Mesenchymal stem cell (in vitro differentiated cells and primary cell): ENCODE measurements around the gene FIBCD1.

Source experiments
- DNase-seq: peaks from one replicate; pipeline ENCODE4 v3.0.0-alpha.2; 2013
- H2AFZ ChIP-seq: one replicate; pipeline ENCODE4 v1.6.1; 2013; ENCODE audit warnings: low read depth, mild to moderate bottlenecking, control low read depth, inconsistent platforms, low read length, moderate library complexity
- H2AK5ac ChIP-seq: 2 replicates; pipeline ENCODE4 v1.6.1; 2013; ENCODE audit warnings: low read length, moderate library complexity, mild to moderate bottlenecking, inconsistent platforms; ENCODE audit not compliant: severe bottlenecking
- H2BK120ac ChIP-seq: one replicate; pipeline ENCODE4 v1.6.1; 2013; ENCODE audit warnings: low read depth, mild to moderate bottlenecking, inconsistent platforms, low read length, moderate library complexity
- H2BK12ac ChIP-seq, 2 experiments: one replicate each; pipeline ENCODE4 v1.6.1; 2013; ENCODE audit warnings: inconsistent platforms in 2 of 2, low read length in 2 of 2, mild to moderate bottlenecking in 2 of 2, moderate library complexity in 2 of 2, control low read depth in 1 of 2
- H2BK15ac ChIP-seq: one replicate; pipeline ENCODE4 v1.6.1; 2013; ENCODE audit warnings: mild to moderate bottlenecking, low read depth, inconsistent platforms; ENCODE audit not compliant: poor library complexity, severe bottlenecking
- H2BK5ac ChIP-seq: 2 replicates; pipeline ENCODE4 v1.6.1; 2013; ENCODE audit warnings: low read depth, mild to moderate bottlenecking, low read length, control low read depth, inconsistent platforms; ENCODE audit not compliant: poor library complexity, severe bottlenecking
- H3K14ac ChIP-seq, 2 experiments: one replicate each; pipeline ENCODE4 v1.6.1; 2013; ENCODE audit warnings: inconsistent platforms in 2 of 2, low read length in 2 of 2, control low read depth in 1 of 2, mild to moderate bottlenecking in 1 of 2, moderate library complexity in 1 of 2
- H3K18ac ChIP-seq, 2 experiments: one replicate each; pipeline ENCODE4 v1.6.1; 2013; ENCODE audit warnings: inconsistent platforms in 2 of 2, low read length in 2 of 2, control low read depth in 1 of 2, low read depth in 1 of 2, mild to moderate bottlenecking in 1 of 2
- H3K23ac ChIP-seq, 2 experiments: one replicate each; pipeline ENCODE4 v1.6.1; 2013; ENCODE audit warnings: inconsistent platforms in 2 of 2, low read length in 2 of 2, mild to moderate bottlenecking in 2 of 2, moderate library complexity in 2 of 2, control low read depth in 1 of 2
- H3K27ac ChIP-seq: 2 replicates; pipeline ENCODE4 v1.5.1; 2013; ENCODE audit warnings: mild to moderate bottlenecking, moderate library complexity, low read length, control low read depth, inconsistent platforms; ENCODE audit not compliant: poor library complexity, severe bottlenecking
- H3K27me3 ChIP-seq, 2 experiments: 2 replicates each; pipeline versions ENCODE4 v1.6.1 to v1.7.0; 2013; ENCODE audit warnings: low read length in 2 of 2, mild to moderate bottlenecking in 2 of 2, moderate library complexity in 2 of 2, control low read depth in 1 of 2, inconsistent platforms in 1 of 2; ENCODE audit not compliant: control insufficient read depth in 1 of 2, insufficient read depth in 1 of 2
- H3K36me3 ChIP-seq, 2 experiments: 2 replicates each; pipeline versions ENCODE4 v1.6.1 to v1.7.0; 2013; ENCODE audit warnings: low read length in 2 of 2, control low read depth in 1 of 2, inconsistent platforms in 1 of 2, low read depth in 1 of 2, mild to moderate bottlenecking in 1 of 2; ENCODE audit not compliant: insufficient read depth in 2 of 2, control insufficient read depth in 1 of 2
- H3K4ac ChIP-seq, 2 experiments: one replicate each; pipeline ENCODE4 v1.6.1; 2013; ENCODE audit warnings: inconsistent platforms in 2 of 2, low read length in 2 of 2, mild to moderate bottlenecking in 2 of 2, moderate library complexity in 2 of 2, control low read depth in 1 of 2, low read depth in 1 of 2
- H3K4me1 ChIP-seq: 2 replicates; pipeline ENCODE4 v1.6.1; 2013; ENCODE audit warnings: low read depth, low read length, control low read depth; ENCODE audit not compliant: control insufficient read depth, insufficient read depth
- H3K4me2 ChIP-seq: 2 replicates; pipeline ENCODE4 v1.6.1; 2013; ENCODE audit warnings: low read length, mild to moderate bottlenecking, inconsistent platforms; ENCODE audit not compliant: poor library complexity, severe bottlenecking
- H3K4me3 ChIP-seq, 2 experiments: 2 replicates each; pipeline versions ENCODE4 v1.5.1 to v1.7.0; 2013; ENCODE audit warnings: low read length in 2 of 2, mild to moderate bottlenecking in 2 of 2, control low read depth in 1 of 2, low read depth in 1 of 2; ENCODE audit not compliant: insufficient read depth in 1 of 2
- H3K79me1 ChIP-seq: replicated peaks from 2 replicates; pipeline ENCODE4 v1.6.1; 2013; ENCODE audit warnings: mild to moderate bottlenecking, control low read depth, low read length, inconsistent platforms; ENCODE audit not compliant: poor library complexity, severe bottlenecking
- H3K9ac ChIP-seq: 2 replicates; pipeline ENCODE4 v1.7.0; 2013; ENCODE audit warnings: mild to moderate bottlenecking, low read length, moderate library complexity
- H3K9me3 ChIP-seq: 2 replicates; pipeline ENCODE4 v1.7.0; 2013; ENCODE audit warnings: mild to moderate bottlenecking, low read length; ENCODE audit not compliant: control insufficient read depth
- H4K8ac ChIP-seq: one replicate; pipeline ENCODE4 v1.6.1; 2013; ENCODE audit warnings: inconsistent platforms, mild to moderate bottlenecking, low read length, moderate library complexity
- H4K91ac ChIP-seq: one replicate; pipeline ENCODE4 v1.6.1; 2013; ENCODE audit warnings: mild to moderate bottlenecking, low read length, inconsistent platforms
- WGBS: methylation state at CpG from one replicate; pipeline ENCODE4 v1.1.7; 2013; ENCODE audit warnings: mixed read lengths; 5-methylcytosine and 5-hydroxymethylcytosine counted together

The FIBCD1 gene

DNA sequence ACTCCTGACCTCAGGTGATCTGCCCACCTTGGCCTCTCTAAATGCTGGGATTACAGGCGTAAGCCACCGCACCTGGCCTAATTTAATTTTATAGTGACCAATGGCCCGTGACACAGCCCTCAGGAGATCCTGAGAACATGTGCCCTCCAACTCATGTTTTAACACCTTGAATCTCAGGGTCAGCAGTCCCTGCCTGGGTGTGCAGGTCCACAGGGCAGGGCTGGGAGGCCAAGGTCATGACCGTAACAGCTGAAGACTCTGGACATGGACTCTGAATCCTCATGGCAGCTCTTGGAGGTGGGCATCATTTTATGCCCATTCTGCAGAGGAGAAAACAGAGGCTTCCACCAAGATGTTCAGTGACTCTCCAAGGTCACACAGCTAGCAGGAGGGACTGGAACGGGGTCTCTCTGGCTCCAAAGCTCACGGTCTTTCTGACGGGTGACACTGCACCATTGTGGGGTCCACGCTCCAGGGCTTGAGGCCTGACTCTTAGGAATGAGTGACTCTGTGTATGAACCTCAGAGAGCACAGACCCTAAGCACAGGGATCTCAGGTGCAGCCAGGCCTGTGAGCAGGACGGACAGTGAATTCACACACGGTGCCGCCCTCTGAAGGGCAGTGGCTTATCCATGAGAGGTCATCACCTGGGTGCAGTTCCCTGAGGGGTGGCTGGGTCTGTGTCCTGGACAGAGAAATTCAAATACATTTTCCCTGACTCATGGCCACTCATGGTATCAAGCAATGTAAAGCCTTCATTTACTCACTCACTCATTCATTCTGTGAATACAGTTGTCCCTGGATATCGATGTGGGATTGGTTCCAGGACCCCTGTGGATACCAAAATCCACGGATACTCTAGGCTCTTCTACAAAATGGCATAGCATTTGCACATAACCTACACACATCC lies 37.1 kb upstream of the FIBCD1 start:
- Histone ChIP-seq H3K27me3 (peaks cover 48 to 87% of the 10 kb centered on the region in 2 experiments), H2AK5ac (no peak overlapping the region), H3K4me1 (no peaks in the 10 kb centered on the region), H2AFZ (no peak overlapping the region), H3K36me3 (no peaks in the 10 kb centered on the region), H3K27ac (no peak overlapping the region), H4K8ac (no peak overlapping the region), H3K4ac (no peak overlapping the region), H3K79me1 (no peaks in the 10 kb centered on the region), H3K9me3 (no peaks in the 10 kb centered on the region), H3K4me3 (no peak overlapping the region), H2BK15ac (no peak overlapping the region), H3K14ac (no peak overlapping the region), H3K4me2 (no peak overlapping the region), H4K91ac (no peak overlapping the region), H2BK5ac (no peak overlapping the region), H2BK120ac (no peak overlapping the region), H3K23ac (no peak overlapping the region), H3K18ac (no peak overlapping the region), H2BK12ac (no peak overlapping the region), H3K9ac (no peak overlapping the region)
- DNase-seq: no peak
- WGBS: 94% methylated on average over 13 of the region's 13 CpGs

DNA sequence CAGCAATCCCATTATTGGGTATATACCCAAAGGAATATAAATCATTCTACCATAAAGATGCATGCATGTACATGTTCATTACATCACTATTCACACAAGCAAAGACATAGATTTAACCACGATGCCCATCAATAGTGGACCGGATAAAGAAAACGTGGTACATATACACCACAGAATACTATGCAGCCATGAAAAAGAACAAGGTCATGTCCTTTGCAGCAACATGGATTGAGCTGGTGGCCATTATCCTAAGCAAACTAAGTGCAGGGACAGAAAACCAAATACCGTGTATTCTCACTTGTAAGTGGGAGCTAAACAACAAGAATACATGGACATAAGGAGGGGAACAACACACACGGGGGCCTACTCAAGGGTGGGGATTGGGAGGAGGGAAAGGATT lies 36.1 kb upstream of the FIBCD1 start:
- Histone ChIP-seq H3K27me3 (peaks cover 38 to 79% of the 10 kb centered on the region in 2 experiments), H2BK15ac (no peak overlapping the region), H2BK12ac (no peak overlapping the region), H3K4ac (no peak overlapping the region), H2BK120ac (no peak overlapping the region), H3K23ac (no peak overlapping the region), H3K36me3 (no peaks in the 10 kb centered on the region), H3K27ac (no peak overlapping the region), H3K79me1 (no peaks in the 10 kb centered on the region), H3K4me3 (no peak overlapping the region), H3K9ac (no peak overlapping the region), H3K14ac (no peak overlapping the region), H3K9me3 (no peaks in the 10 kb centered on the region), H3K4me2 (no peak overlapping the region), H2BK5ac (no peak overlapping the region), H4K91ac (no peak overlapping the region), H3K18ac (no peak overlapping the region), H2AK5ac (no peak overlapping the region), H4K8ac (no peak overlapping the region), H3K4me1 (no peaks in the 10 kb centered on the region), H2AFZ (no peak overlapping the region)
- no peak for DNase-seq
- WGBS: 97% methylated on average over 5 of the region's 5 CpGs

DNA sequence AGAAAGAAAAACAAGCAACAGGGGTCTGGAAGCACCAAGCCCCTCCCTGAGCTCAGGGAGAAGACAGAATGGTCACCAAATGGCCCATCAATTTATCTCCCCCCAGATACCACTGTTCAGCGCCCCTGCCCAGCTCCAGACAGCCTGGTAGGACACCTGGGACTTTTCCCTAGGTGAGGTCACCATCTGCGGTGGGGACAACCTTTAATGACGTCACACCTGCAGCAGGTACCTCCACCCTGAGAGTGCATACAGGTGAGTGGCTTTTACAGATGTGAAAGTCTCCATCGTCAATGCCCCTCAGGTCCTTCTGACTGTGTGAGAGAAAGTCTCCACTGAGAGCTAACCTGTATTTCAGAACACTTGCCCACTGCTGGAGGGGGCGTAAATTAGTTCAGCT lies 35.6 kb upstream of the FIBCD1 start:
- no peak overlapping the region for H4K8ac ChIP-seq
- H3K79me1 ChIP-seq: no peaks in the 10 kb centered on the region
- H3K36me3 ChIP-seq: no peaks in the 10 kb centered on the region
- 81% methylated on average over 5 of the region's 5 CpGs for WGBS
- no peaks in the 10 kb centered on the region for H3K4me1 ChIP-seq
- no peak overlapping the region for H4K91ac ChIP-seq
- no peak overlapping the region for H3K23ac ChIP-seq
- no peak overlapping the region for H2AK5ac ChIP-seq
- no peak overlapping the region for H2AFZ ChIP-seq
- H3K4ac ChIP-seq: no peak overlapping the region
- no peak overlapping the region for H3K27ac ChIP-seq
- no peak overlapping the region for H2BK120ac ChIP-seq
- no peak overlapping the region for H2BK5ac ChIP-seq
- no peak for DNase-seq
- no peak overlapping the region for H3K9ac ChIP-seq
- H3K4me3 ChIP-seq: no peak overlapping the region
- H3K18ac ChIP-seq: no peak overlapping the region
- no peak overlapping the region for H2BK12ac ChIP-seq
- no peaks in the 10 kb centered on the region for H3K9me3 ChIP-seq
- no peak overlapping the region for H3K4me2 ChIP-seq
- no peak overlapping the region for H3K14ac ChIP-seq
- no peak overlapping the region for H2BK15ac ChIP-seq
- peaks cover 33 to 75% of the 10 kb centered on the region in 2 experiments for H3K27me3 ChIP-seq

DNA sequence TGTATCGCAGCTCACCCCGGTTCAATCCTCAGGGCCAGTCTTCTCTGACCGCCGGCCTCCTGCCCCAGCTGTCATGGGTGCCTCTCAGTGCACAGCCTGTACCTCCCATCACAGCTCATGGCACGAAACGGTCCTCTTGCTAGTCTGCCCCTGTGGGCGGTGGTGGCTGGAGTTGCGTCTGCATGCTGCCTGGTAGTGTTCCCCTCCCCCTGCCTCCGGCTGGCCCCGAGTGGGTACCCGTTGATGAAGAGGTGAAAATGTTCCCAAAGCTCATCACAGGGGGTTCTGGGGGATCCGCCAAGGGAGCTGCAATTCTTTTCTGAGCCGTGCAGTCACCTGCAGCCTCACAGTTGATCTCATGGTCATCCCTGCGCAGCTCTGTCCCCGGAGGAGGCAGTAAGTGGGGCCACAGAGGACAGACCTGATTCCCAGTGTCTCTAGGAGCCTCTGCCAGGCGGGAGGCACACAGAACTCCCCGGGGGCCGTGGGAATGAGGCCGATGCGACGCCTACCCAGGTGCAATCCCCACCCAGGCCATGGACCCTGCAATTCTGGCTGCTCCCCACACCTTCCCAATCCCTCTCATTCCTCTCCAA lies 34.7 kb upstream of the FIBCD1 start:
- Histone ChIP-seq H2AFZ (no peak overlapping the region), H2BK120ac (no peak overlapping the region), H2BK12ac (no peak overlapping the region), H3K36me3 (no peaks in the 10 kb centered on the region), H2BK5ac (no peak overlapping the region), H3K4ac (no peak overlapping the region), H3K4me3 (no peak overlapping the region), H4K91ac (no peak overlapping the region), H3K4me1 (no peaks in the 10 kb centered on the region), H3K23ac (no peak overlapping the region), H3K4me2 (no peak overlapping the region), H2BK15ac (no peak overlapping the region), H3K18ac (no peak overlapping the region), H4K8ac (no peak overlapping the region), H3K14ac (peak overlapping the region in 1 of 2 experiments; percentile 31), H3K9me3 (no peaks in the 10 kb centered on the region), H3K27ac (no peak overlapping the region), H2AK5ac (no peak overlapping the region), H3K79me1 (no peaks in the 10 kb centered on the region), H3K9ac (no peak overlapping the region), H3K27me3 (peaks cover 29 to 68% of the 10 kb centered on the region in 2 experiments)
- 75% methylated on average over 21 of the region's 21 CpGs for WGBS
- no peak for DNase-seq
